Endodermal cell (in vitro differentiated cells): ENCODE results near the gene SPACA5. TPM values are rescaled to one million over a fixed set of nuclear protein-coding genes. Genes with fewer than 3 reads are reported as not detected.

ENCODE experiments used
- DNase-seq: peaks from one replicate; pipeline ENCODE4 v3.0.0-alpha.2; 2017
- H3K27ac ChIP-seq: 2 replicates; pipeline ENCODE4 v1.5.1; 2013; ENCODE audit warnings: mild to moderate bottlenecking, low read depth, low read length, moderate library complexity
- H3K27me3 ChIP-seq: 2 replicates; pipeline ENCODE4 v1.6.1; 2013; ENCODE audit warnings: mild to moderate bottlenecking, low read length, moderate library complexity; ENCODE audit not compliant: insufficient read depth, control insufficient read depth, poor library complexity, severe bottlenecking
- H3K36me3 ChIP-seq: 2 replicates; pipeline ENCODE4 v1.7.0; 2013; ENCODE audit warnings: mild to moderate bottlenecking, low read length, moderate library complexity; ENCODE audit not compliant: control insufficient read depth, insufficient read depth
- H3K4me1 ChIP-seq: one replicate; pipeline ENCODE4 v1.7.0; 2013; ENCODE audit warnings: low read length; ENCODE audit not compliant: control insufficient read depth, insufficient read depth
- H3K4me3 ChIP-seq: 2 replicates; pipeline ENCODE4 v1.5.1; 2013; ENCODE audit warnings: mild to moderate bottlenecking, low read length, moderate library complexity
- H3K9ac ChIP-seq: 2 replicates; pipeline ENCODE4 v1.6.1; 2013; ENCODE audit warnings: mild to moderate bottlenecking, low read length, moderate library complexity; ENCODE audit not compliant: poor library complexity, severe bottlenecking; ENCODE audit errors: extremely low read depth
- H3K9me3 ChIP-seq: 2 replicates; pipeline ENCODE4 v1.6.1; 2013; ENCODE audit warnings: mild to moderate bottlenecking, low read length, moderate library complexity; ENCODE audit not compliant: control insufficient read depth
- H3K27ac Mint-ChIP-seq: 2 replicates; pipeline ENCODE4 v1.8.0; 2020; ENCODE audit warnings: mixed read lengths
- H3K27me3 Mint-ChIP-seq: 2 replicates; pipeline ENCODE4 v1.8.0; 2021; ENCODE audit warnings: mild to moderate bottlenecking, mixed read lengths; ENCODE audit not compliant: insufficient read depth
- H3K36me3 Mint-ChIP-seq: 2 replicates; pipeline ENCODE4 v1.8.0; 2020; ENCODE audit warnings: low read depth, mixed read lengths
- H3K4me1 Mint-ChIP-seq: 2 replicates; pipeline ENCODE4 v1.8.0; 2020; ENCODE audit warnings: mixed read lengths
- H3K4me3 Mint-ChIP-seq: 2 replicates; pipeline ENCODE4 v1.8.0; 2020; ENCODE audit warnings: mild to moderate bottlenecking, moderate library complexity, mixed read lengths
- H3K9me3 Mint-ChIP-seq: 2 replicates; pipeline ENCODE4 v1.8.0; 2020; ENCODE audit warnings: mild to moderate bottlenecking, mixed read lengths
- WGBS, 2 experiments: methylation state at CpG; one replicate each; pipeline versions ENCODE4 v1.1.5 to v1.1.7; 2013; ENCODE audit warnings: missing lambda C conversion rate in 2 of 2, mixed read lengths in 1 of 2; ENCODE audit not compliant: insufficient coverage in 1 of 2, insufficient read length in 1 of 2; 5-methylcytosine and 5-hydroxymethylcytosine counted together
- total RNA-seq, 2 donors: library from RNA; stranded (reverse); fragmentation: NEBNext Ultra II Directional in 1 of 2; extraction: Animal tissue kit (Norgen Biotek cat#: 25700) in 1 of 2; gene quantifications; 2 replicates in 1 of 2; 3 replicates in 1 of 2; pipeline ENCODE4 v1.2.1, GENCODE V29; 2021
- TF ChIP-seq, protein P1 (sequence below): fragments of 200-600 bp; sonication (generic); conservative IDR thresholded peaks from 2 replicates; pipeline ENCODE4 v1.5.0; 2021; ENCODE audit warnings: antibody characterized with exemption, mild to moderate bottlenecking

SPACA5 gene
- total RNA-seq, 2 donors from 2014 or later = not detected

DNA sequence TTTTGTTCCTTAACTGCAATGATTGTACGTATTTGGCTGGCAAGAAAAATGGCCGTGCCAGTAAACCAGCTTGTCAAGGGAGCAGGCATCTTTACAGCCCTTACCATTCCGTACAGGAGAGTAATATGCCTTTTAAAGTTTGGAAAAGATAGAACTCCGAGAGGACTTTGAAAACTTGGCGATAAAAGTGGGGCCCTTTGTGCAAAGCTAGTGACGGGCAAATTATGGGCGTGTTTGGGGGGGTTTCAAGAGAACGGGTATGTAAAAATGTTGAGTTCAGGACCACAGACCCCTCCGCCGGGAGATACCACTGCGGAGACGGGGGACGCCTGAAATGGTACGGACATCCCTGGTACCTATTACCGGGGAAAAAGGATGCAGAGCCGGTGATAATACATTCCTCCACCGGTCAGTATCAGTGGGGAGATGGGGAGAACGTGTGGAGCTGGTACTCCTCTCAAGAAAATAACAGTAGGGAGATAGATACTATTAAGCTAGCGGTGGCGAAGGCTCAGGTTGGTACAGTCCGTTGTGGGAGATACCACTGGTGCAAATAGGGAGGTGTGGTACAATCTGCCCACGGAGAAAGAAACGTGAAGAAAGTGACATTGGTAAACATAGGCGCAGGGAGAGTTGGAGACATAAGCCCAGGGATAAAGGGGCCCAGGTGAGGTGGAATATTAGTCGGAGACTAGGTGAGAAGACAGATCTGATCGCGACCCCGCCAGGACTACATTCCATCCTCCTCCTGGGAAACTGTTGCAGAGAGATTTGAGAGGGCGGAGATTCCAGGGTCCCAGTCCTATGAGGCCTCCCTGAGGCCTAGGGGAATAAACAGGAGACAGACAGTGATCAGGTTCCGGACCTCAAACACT, 14.5 kb downstream of the SPACA5 start:
- TF ChIP-seq, protein P1, sequence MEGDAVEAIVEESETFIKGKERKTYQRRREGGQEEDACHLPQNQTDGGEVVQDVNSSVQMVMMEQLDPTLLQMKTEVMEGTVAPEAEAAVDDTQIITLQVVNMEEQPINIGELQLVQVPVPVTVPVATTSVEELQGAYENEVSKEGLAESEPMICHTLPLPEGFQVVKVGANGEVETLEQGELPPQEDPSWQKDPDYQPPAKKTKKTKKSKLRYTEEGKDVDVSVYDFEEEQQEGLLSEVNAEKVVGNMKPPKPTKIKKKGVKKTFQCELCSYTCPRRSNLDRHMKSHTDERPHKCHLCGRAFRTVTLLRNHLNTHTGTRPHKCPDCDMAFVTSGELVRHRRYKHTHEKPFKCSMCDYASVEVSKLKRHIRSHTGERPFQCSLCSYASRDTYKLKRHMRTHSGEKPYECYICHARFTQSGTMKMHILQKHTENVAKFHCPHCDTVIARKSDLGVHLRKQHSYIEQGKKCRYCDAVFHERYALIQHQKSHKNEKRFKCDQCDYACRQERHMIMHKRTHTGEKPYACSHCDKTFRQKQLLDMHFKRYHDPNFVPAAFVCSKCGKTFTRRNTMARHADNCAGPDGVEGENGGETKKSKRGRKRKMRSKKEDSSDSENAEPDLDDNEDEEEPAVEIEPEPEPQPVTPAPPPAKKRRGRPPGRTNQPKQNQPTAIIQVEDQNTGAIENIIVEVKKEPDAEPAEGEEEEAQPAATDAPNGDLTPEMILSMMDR = no peak
- H3K36me3 ChIP-seq = no peaks in the 10 kb centered on the region
- H3K9ac ChIP-seq = peak overlapping the region; percentile 88
- Mint-ChIP-seq H3K27me3 (no peaks in the 10 kb centered on the region), H3K4me3 (peak overlapping the region; percentile 69), H3K36me3 (no peaks in the 10 kb centered on the region), H3K27ac (peak overlapping the region; percentile 99), H3K9me3 (peaks cover 26% of the 10 kb centered on the region), H3K4me1 (no peaks in the 10 kb centered on the region)
- no peaks in the 10 kb centered on the region for H3K9me3 ChIP-seq
- WGBS, 2 experiments = 0 to 4% methylated on average over 11 to 30 of the region's 30 CpGs
- peak overlapping the region; percentile 98 for H3K27ac ChIP-seq
- H3K4me3 ChIP-seq = peak overlapping the region; percentile 82
- no peaks in the 10 kb centered on the region for H3K27me3 ChIP-seq
- no peaks in the 10 kb centered on the region for H3K4me1 ChIP-seq
- DNase-seq = peak; percentile 88

DNA sequence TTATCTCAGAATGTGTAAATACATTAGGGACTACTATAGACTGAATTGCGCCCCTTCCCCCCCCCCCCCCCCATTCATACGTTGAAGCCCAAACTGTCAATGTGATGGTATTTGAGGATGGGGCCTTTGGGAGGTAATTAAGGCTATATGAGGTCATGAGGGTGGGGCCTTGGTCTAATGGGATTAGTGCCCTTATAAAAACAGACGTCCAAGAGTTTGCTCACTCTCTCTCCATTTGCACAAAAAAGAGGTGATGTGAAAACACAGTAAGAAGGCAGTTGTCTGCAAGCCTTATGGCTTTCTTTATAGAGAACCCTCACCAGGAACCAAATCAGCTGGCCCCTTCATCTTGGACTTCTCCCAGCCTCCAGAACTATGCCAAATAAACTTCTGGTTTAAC, 15.3 kb downstream of the SPACA5 start:
- Histone ChIP-seq H3K27me3 (no peaks in the 10 kb centered on the region), H3K27ac (no peak overlapping the region), H3K4me3 (peak overlapping the region; percentile 82), H3K36me3 (no peaks in the 10 kb centered on the region), H3K9me3 (no peaks in the 10 kb centered on the region), H3K9ac (no peak overlapping the region), H3K4me1 (no peaks in the 10 kb centered on the region)
- DNase-seq = no peak
- TF ChIP-seq, protein P1 = no peak
- no peaks in the 10 kb centered on the region for H3K27me3 Mint-ChIP-seq
- H3K4me3 Mint-ChIP-seq = no peak overlapping the region
- no peak overlapping the region for H3K27ac Mint-ChIP-seq
- H3K4me1 Mint-ChIP-seq = no peaks in the 10 kb centered on the region
- H3K36me3 Mint-ChIP-seq = no peaks in the 10 kb centered on the region
- no CpG with 5 or more reads among the region's 3 CpGs for WGBS, 2 experiments
- H3K9me3 Mint-ChIP-seq = peaks cover 30% of the 10 kb centered on the region

DNA sequence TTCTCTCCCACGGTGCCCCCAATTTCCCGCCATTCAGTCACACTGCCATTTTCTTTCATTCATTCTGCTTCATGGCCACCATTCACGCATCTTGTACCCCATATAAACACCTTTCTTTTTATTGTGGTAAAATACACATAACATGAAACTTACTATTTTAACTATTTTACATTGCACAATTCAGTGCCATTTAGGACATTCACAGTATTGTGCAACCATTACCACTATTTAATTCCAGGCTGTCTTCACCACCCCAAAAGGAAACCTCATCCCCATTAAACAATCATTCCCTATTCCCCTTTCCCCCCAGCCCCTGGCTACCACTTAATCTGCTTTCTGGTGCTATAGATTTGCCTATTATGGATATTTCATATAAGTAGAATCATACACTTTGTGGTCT, 15.9 kb downstream of the SPACA5 start:
- H3K27me3 ChIP-seq = no peaks in the 10 kb centered on the region
- H3K4me3 ChIP-seq = no peak overlapping the region
- no peak overlapping the region for H3K9ac ChIP-seq
- no peak overlapping the region for H3K27ac ChIP-seq
- Mint-ChIP-seq H3K4me1 (no peaks in the 10 kb centered on the region), H3K9me3 (peaks cover 35% of the 10 kb centered on the region), H3K36me3 (no peaks in the 10 kb centered on the region), H3K27ac (no peak overlapping the region), H3K4me3 (no peak overlapping the region), H3K27me3 (no peaks in the 10 kb centered on the region)
- no peak for DNase-seq
- 97 to 100% methylated on average over 3 of the region's 3 CpGs for WGBS, 2 experiments
- H3K36me3 ChIP-seq = no peaks in the 10 kb centered on the region
- TF ChIP-seq, protein P1 = no peak
- H3K9me3 ChIP-seq = no peaks in the 10 kb centered on the region
- no peaks in the 10 kb centered on the region for H3K4me1 ChIP-seq
